Breast epithelium (tissue), 3 donors: ENCODE measurements around the gene AKAP9.

Experiments used
- CTCF ChIP-seq, 3 donors: fragments of 450-650 bp; IDR thresholded peaks; one replicate each; pipeline ENCODE4 v1.5.1; 2016 to 2017; ENCODE audit warnings: antibody characterized with exemption in 3 of 3, mild to moderate bottlenecking in 3 of 3, moderate library complexity in 3 of 3
- POLR2A ChIP-seq: fragments of 450-650 bp; IDR thresholded peaks from one replicate; pipeline ENCODE4 v1.6.1; 2016; ENCODE audit warnings: antibody characterized with exemption, mild to moderate bottlenecking, moderate library complexity

- TF ChIP-seq POLR2A (no peak), CTCF (IDR thresholded peaks at IDR 0.05) (no peak)
These were observed 214.6 kb downstream of the AKAP9 start for GRCh38 chr7:92155108-92155739.
